GM21529 (cell line): ENCODE results near the gene TMEM125.

Experiments
- ATAC-seq: cut with Tn5 transposase; IDR thresholded peaks from one replicate; pipeline ENCODE4 v1.9.1; 2021; ENCODE audit not compliant: unreplicated experiment

Gene TMEM125

GRCh38 chr1:43246466-43247213 is 23.1 kb upstream of the TMEM125 start:
- no peak for ATAC-seq

- no peak for ATAC-seq
Measured at GRCh38 chr1:43247256-43247921, 22.4 kb upstream of the TMEM125 start.

- ATAC-seq, result no peak
Measured at GRCh38 chr1:43250351-43250761, 19.4 kb upstream of the TMEM125 start.

- ATAC-seq, result no peak
Measured at GRCh38 chr1:43251024-43251423, 18.8 kb upstream of the TMEM125 start.

GRCh38 chr1:43252225-43252624 is 17.6 kb upstream of the TMEM125 start:
- ATAC-seq, result no peak

- no peak for ATAC-seq
Measured at GRCh38 chr1:43253173-43253572, 16.6 kb upstream of the TMEM125 start.

- ATAC-seq, result no peak
Measured at GRCh38 chr1:43253876-43254275, 15.9 kb upstream of the TMEM125 start.

- ATAC-seq, result no peak
Measured at GRCh38 chr1:43255438-43256210, 14.2 kb upstream of the TMEM125 start.

GRCh38 chr1:43256675-43257570 is 12.9 kb upstream of the TMEM125 start:
- no peak for ATAC-seq

- ATAC-seq, result no peak
Measured at GRCh38 chr1:43258370-43258769, 11.4 kb upstream of the TMEM125 start.

GRCh38 chr1:43265431-43265830 is 4.4 kb upstream of the TMEM125 start:
- no peak for ATAC-seq

GRCh38 chr1:43266881-43267280 is 2.9 kb upstream of the TMEM125 start:
- ATAC-seq, result no peak

GRCh38 chr1:43267291-43267805 is 2.4 kb upstream of the TMEM125 start:
- no peak for ATAC-seq

GRCh38 chr1:43267818-43268425 is 1.9 kb upstream of the TMEM125 start:
- ATAC-seq, result no peak

GRCh38 chr1:43270421-43271095 is 775 bp downstream of the TMEM125 start:
- no peak for ATAC-seq

- no peak for ATAC-seq
Measured at GRCh38 chr1:43271186-43272118, 1.7 kb downstream of the TMEM125 start.

- ATAC-seq, result no peak
Measured at GRCh38 chr1:43272161-43272560, 2.4 kb downstream of the TMEM125 start.
